ENCODE results near the gene KMT2E.

GRCh38 chr7:104976966-104977636, 36.9 kb upstream of the KMT2E start:
- TF ChIP-seq POLR2A (IDR thresholded peaks at IDR 0.05) (no peak), CTCF (IDR thresholded peaks at IDR 0.05) (no peak)

Data from testis (tissue), 2 donors.